ENCODE results near the gene EIF5A. TPM values are rescaled to one million over a fixed set of nuclear protein-coding genes. Genes with fewer than 3 reads are reported as not detected.
A peak's percentile ranks its signal among the peaks of the same experiment; 100 is the strongest.

EIF5A gene
- total RNA-seq, 2 experiments from 2014 or later, result 575 to 853 TPM

DNA sequence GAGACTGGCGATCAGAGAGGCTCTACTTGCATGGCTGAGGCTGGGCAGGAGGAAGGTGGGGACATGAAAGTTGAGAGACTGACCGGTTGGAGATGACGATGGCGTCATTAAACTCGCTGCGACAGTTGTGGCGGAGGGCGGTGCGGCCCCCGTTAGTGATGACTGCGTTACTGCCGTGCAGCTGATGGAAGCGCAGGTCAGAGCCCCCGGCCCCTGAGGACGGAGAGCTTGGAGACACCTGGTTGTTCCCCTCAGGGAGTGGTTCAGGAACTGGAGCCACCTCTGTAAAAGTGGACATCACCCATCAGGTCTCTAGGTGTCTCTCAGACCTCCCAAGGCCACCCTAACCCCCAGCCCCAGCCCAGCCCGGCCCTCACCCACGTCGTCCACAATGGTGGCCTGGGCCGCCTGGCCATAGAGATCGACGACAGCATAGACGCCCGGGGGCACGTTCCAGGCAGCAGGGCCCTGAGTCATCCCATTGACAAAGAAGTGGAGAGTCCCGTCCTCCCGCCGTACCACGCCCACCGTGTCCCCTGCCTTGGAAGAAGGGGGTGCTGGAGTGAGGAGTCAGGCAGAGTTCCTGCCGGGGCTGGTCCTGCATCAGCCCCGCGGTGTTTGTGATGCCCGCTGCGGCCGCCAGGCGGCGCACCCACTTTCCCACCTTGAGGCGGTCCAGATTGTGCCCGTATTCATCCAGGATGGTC is 16.5 kb downstream of the EIF5A start:
- CTCF ChIA-PET, result interaction anchor here (0.9 to 2.3 kb wide), 13 partner anchors 9 to 103 kb away, joined by 3 to 25 read pairs (median 4); partner anchors contain the start of genes ACAP1, GABARAP and GPS2
- H3K36me3 Mint-ChIP-seq, result peaks cover 25% of the 10 kb centered on the region
- peaks cover 20% of the 10 kb centered on the region for H3K4me1 Mint-ChIP-seq
- no peaks in the 10 kb centered on the region for H3K27me3 Mint-ChIP-seq
- peak; percentile 54 for ATAC-seq
- no peaks in the 10 kb centered on the region for H3K9me3 Mint-ChIP-seq (ENCODE audit: low read depth)
- no peak overlapping the region for H3K27ac Mint-ChIP-seq
- no peak overlapping the region for H3K4me3 Mint-ChIP-seq
- DNase-seq, result peak; percentile 72

DNA sequence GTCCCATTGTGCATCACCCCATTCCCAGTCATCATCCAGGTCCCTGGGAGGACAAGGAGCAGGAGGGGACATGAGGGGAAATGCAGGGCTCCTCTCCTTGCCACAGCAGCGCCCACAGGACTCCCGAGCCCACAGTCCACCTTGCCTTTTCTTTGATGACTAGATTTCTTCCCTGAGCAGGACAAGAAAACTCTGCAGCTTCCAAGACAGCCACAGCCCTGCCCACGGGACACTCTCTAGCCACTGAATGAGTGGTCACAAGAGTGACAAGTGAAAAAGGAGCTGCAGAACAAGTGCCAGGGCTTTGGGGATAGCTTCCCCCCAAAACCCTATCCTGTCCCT is 17.0 kb downstream of the EIF5A start:
- ATAC-seq (no peak), DNase-seq (no peak)
- Mint-ChIP-seq H3K27ac (no peak overlapping the region), H3K9me3 (ENCODE audit: low read depth) (no peaks in the 10 kb centered on the region), H3K4me3 (no peak overlapping the region), H3K4me1 (peaks cover 20% of the 10 kb centered on the region), H3K36me3 (peaks cover 25% of the 10 kb centered on the region), H3K27me3 (no peaks in the 10 kb centered on the region)
- CTCF ChIA-PET, result interaction anchor here (0.6 to 2.3 kb wide), 13 partner anchors 10 to 252 kb away, joined by 3 to 25 read pairs (median 3); partner anchors contain the start of genes ACAP1, GABARAP and GPS2

DNA sequence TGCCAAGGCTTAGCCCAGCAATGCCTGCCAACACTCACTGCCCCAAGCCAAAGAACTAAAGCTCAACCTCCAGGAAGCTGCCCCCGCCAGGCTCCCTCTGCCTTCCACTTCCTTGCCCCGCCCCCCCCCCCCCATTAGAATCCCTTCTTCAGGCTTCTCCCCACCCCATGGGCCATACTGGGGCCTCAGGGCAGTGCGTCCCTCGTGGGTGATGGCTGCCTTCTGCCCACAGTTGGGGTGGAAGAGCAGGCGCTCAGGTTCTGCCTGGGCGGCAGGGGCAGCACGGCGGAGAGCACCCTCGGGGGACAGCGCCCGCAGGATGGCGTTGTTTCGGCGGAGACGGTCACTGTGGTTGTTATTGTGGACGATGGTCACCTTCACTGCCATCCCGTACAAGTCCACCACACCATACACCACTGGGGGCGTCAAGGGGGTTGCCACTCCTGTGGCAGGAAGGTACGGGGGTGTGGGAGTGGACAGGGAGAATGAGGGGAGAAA is 17.7 kb downstream of the EIF5A start:
- ATAC-seq, result no peak
- H3K27me3 Mint-ChIP-seq, result no peaks in the 10 kb centered on the region
- CTCF ChIA-PET, result interaction anchor here (0.6 to 2.3 kb wide), 13 partner anchors 10 to 251 kb away, joined by 3 to 25 read pairs (median 3); partner anchors contain the start of genes ACAP1, GABARAP and GPS2

DNA sequence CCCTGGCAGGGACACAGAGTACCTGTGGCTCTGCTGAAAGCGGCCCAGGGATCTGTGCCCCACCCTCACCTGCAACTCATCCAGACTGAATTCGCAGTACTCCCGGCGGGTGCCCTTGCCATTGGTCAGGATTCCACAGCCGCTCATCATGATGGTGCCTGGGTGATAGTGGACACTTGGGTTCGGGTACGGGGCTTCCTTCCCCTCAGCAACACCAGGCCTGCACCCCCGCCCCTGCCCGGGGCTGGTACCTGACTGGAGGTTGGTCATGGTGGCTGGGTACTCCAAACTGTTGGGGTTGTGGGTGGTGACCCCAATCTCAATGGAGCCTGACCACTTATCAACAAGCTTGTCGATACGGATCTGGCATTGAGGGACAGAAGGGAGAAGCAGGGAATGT is 18.8 kb downstream of the EIF5A start:
- Mint-ChIP-seq H3K4me3 (no peak overlapping the region), H3K27ac (no peak overlapping the region), H3K27me3 (no peaks in the 10 kb centered on the region), H3K4me1 (peaks cover 25% of the 10 kb centered on the region), H3K9me3 (ENCODE audit: low read depth) (no peaks in the 10 kb centered on the region), H3K36me3 (peaks cover 22% of the 10 kb centered on the region)
- peak; percentile 38 for DNase-seq
- CTCF ChIA-PET, result interaction anchor here (0.7 to 2.6 kb wide), 3 partner anchors 8 to 24 kb away, joined by 3 to 10 read pairs (median 3); no protein-coding TSS in a partner anchor
- no peak for ATAC-seq

More for the DNA sequence above, 17.7 kb downstream of the EIF5A start:
- Mint-ChIP-seq H3K4me1 (peaks cover 22% of the 10 kb centered on the region), H3K36me3 (peaks cover 25% of the 10 kb centered on the region), H3K4me3 (no peak overlapping the region), H3K27ac (no peak overlapping the region), H3K9me3 (ENCODE audit: low read depth) (no peaks in the 10 kb centered on the region)
- DNase-seq, result no peak

DNA sequence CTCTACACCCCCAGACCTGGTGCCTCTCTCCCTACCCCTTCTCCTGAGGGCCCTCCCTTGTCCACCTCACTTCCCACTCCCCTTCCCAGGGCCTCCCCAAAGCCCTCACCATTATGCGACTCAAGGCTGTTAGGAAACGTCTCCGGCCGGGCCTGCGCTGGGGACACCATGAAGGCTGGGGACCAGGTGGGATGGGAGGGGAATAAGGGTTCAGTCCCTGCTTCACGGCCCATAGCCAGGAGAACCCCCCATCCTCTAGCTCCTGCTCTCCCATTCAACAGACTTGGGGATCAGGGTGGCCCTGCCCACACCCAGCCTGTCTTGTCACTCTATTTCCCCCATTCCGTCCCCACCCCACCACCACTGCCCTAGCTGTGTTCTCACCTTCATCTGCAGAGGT is 19.6 kb downstream of the EIF5A start:
- H3K4me3 Mint-ChIP-seq, result no peak overlapping the region
- H3K36me3 Mint-ChIP-seq, result peaks cover 14% of the 10 kb centered on the region
- ATAC-seq, result no peak
- H3K27me3 Mint-ChIP-seq, result no peaks in the 10 kb centered on the region
- DNase-seq, result peak; percentile 40
- CTCF ChIA-PET, result interaction anchor here (0.7 to 2.6 kb wide), 4 partner anchors 9 to 23 kb away, joined by 3 to 10 read pairs (median 4); no protein-coding TSS in a partner anchor
- H3K27ac Mint-ChIP-seq, result no peak overlapping the region
- H3K9me3 Mint-ChIP-seq (ENCODE audit: low read depth), result no peaks in the 10 kb centered on the region
- H3K4me1 Mint-ChIP-seq, result peaks cover 27% of the 10 kb centered on the region

DNA sequence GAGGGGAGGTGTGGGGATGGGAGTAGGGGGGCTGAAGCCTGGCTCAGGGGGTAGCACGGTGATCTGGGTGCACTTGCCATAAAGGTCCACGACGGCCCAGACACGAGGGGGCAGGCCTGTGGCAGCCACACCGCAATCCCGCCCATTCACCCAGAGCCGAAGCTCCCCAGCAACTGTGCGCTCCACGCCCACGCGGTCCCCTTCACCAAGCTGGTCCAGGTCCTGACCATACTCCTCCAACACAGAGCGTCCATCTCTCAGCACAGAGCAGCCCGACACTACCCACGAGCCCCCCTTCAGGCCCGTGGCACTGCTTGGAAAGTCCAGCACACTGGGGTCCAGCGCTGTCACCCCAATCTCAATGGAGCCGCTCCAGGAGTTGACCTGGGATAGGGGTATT is 20.1 kb downstream of the EIF5A start:
- no peaks in the 10 kb centered on the region for H3K27me3 Mint-ChIP-seq
- no peaks in the 10 kb centered on the region for H3K9me3 Mint-ChIP-seq (ENCODE audit: low read depth)
- no peak for ATAC-seq
- no peak overlapping the region for H3K27ac Mint-ChIP-seq
- H3K4me3 Mint-ChIP-seq, result no peak overlapping the region
- peak; percentile 39 for DNase-seq
- CTCF ChIA-PET, result interaction anchor here (0.7 to 2.6 kb wide), 3 partner anchors 9 to 22 kb away, joined by 3 to 10 read pairs (median 5); no protein-coding TSS in a partner anchor
- peaks cover 31% of the 10 kb centered on the region for H3K4me1 Mint-ChIP-seq
- peaks cover 10% of the 10 kb centered on the region for H3K36me3 Mint-ChIP-seq

DNA sequence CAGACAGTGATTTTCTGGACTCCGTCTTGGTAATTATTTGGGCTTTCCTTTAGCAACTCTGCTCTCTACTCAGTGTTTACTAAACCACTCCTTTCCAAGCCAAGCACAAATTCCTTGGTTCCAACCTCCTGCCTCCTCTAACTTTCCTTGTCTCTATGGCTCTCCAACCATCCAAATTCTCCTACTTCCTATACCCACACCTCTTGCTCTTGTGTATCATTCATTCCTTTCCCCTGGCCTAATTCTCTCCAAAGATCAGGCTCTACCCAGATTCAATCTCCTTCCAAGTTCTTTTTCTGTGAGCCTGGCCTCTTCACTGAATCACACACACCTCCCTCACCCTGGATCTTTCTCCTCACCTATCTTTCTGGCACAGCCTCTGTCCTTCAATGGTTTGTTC is 20.6 kb downstream of the EIF5A start:
- H3K4me3 Mint-ChIP-seq, result peak overlapping the region; percentile 96
- H3K9me3 Mint-ChIP-seq (ENCODE audit: low read depth), result no peaks in the 10 kb centered on the region
- H3K27me3 Mint-ChIP-seq, result no peaks in the 10 kb centered on the region
- DNase-seq (no peak), ATAC-seq (no peak)
- peaks cover 35% of the 10 kb centered on the region for H3K4me1 Mint-ChIP-seq
- H3K36me3 Mint-ChIP-seq, result peaks cover 5% of the 10 kb centered on the region
- CTCF ChIA-PET, result interaction anchor here (1.0 to 2.6 kb wide), 4 partner anchors 9 to 109 kb away, joined by 3 to 10 read pairs (median 6); partner anchors contain the start of gene ACAP1
- H3K27ac Mint-ChIP-seq, result peak overlapping the region; percentile 52

DNA sequence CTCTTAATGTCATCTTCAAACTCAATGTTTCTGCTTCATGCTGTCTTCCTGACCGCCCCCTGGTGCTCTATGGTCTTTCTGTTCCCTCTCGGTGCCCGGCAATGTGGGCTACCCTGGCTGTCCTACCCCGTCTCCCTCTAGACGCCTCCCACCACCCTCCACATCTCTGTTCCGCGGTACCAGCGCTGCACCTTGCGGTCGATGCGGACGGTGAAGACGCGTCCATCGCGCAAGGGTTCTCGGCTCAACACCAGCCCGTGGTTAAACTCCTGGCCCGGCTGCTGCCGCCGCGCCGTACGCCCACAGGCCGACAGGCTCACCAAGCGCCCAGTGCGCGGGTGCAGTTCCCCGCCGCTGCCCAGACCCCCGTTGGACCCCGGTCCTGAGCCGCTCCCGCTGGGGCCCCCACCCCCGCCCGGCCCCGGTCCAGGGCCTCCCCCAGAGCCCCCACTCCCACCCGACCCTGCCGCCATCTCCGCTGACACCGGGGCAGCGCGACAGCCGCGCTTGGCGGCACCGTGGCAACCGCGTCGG is 21.5 kb downstream of the EIF5A start, which contains the start of gene NEURL4:
NEURL4 (minus strand) TSS at position 496 of the 534 bp plus-strand sequence; CDS start at position 473, 23 bp downstream.
- ATAC-seq (peak; percentile 9), DNase-seq (no peak)
- peak within 1 kb of the TSS; percentile 96 for H3K4me3 Mint-ChIP-seq
- peaks cover 38% of the 10 kb centered on the region for H3K4me1 Mint-ChIP-seq
- H3K9me3 Mint-ChIP-seq (ENCODE audit: low read depth), result no peaks in the 10 kb centered on the region
- CTCF ChIA-PET, result interaction anchor here (0.9 to 2.6 kb wide), 14 partner anchors 8 to 184 kb away, joined by 3 to 22 read pairs (median 6); partner anchors contain the start of genes ACAP1, GPS2 and TMEM95
- H3K36me3 Mint-ChIP-seq, result peaks cover 3% of the 10 kb centered on the region
- peak within 1 kb of the TSS; percentile 97 for H3K27ac Mint-ChIP-seq
- no peaks in the 10 kb centered on the region for H3K27me3 Mint-ChIP-seq

DNA sequence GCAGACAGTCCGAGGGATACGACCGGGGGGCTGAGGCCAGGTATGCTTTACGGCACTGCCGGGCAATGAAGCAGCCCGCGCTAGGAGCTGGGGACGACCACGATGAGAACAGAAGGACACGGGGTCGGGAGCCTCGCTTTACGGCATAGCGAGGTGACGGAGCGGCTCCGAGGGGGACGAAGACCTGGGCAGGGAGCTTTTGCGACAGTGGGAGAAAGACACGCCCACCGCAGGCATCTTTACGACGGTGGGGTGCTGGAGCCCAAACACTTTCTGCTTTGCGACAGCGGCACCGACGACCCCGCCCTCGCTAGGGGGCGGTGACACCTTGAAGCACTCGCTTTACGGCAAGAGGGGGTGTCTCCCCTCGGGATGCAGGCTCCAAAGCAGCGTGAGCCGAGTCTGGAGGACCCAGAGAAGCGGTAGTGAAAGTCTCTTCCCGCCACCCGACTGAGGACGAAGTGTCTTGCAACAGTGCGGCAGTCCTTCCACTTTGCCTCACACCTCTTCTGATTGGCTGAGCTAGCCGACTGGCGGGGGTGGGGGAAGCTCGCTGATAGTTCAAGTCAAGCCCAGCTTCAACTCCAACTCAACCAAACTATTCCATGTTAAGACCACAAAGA is 22.1 kb downstream of the EIF5A start:
- ATAC-seq, result peak; percentile 64
- no peaks in the 10 kb centered on the region for H3K27me3 Mint-ChIP-seq
- DNase-seq, result peak; percentile 99
- peak overlapping the region; percentile 96 for H3K4me3 Mint-ChIP-seq
- H3K9me3 Mint-ChIP-seq (ENCODE audit: low read depth), result no peaks in the 10 kb centered on the region
- CTCF ChIA-PET, result interaction anchor here (0.9 to 2.5 kb wide), 19 partner anchors 9 to 285 kb away, joined by 3 to 22 read pairs (median 5); partner anchors contain the start of genes FXR2, GABARAP, GPS2 and TMEM256
- peaks cover 3% of the 10 kb centered on the region for H3K36me3 Mint-ChIP-seq
- H3K4me1 Mint-ChIP-seq, result peaks cover 33% of the 10 kb centered on the region
- H3K27ac Mint-ChIP-seq, result peak overlapping the region; percentile 97

DNA sequence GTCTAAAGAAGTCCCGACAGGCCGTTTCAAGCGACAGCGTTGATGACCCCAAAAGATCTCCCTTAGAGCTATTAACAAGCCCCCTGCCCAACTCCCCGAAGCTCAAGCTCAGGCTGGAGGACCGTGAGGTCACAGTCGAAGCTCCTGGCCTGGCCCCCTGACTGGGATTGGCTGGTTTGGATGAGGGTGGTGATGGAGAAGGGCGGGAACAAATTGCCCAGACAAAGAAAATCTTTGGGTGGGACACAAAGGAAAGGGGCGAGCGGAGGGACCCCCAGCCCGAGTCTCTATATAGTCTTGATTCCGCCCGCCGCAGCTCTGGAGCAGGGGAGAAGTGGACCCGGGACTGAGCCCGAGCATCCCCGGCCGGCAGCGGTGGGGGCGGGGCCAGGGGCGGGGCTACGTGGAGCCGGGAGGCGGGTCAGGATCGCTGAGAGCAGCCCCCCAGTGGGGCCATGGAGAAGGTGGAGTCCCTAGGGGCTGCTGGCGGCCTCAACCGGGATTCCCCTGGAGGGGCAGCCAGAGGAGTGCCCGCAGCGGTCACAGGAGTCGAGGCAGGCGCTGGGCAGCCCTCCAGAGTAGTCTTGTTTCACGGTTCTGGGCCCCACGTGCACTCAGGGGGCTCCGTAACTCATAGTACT is 22.7 kb downstream of the EIF5A start:
- DNase-seq (peak; percentile 90), ATAC-seq (peak; percentile 80)
- Mint-ChIP-seq H3K27me3 (no peaks in the 10 kb centered on the region), H3K4me3 (peak overlapping the region; percentile 96), H3K27ac (peak overlapping the region; percentile 97), H3K4me1 (peaks cover 33% of the 10 kb centered on the region), H3K9me3 (ENCODE audit: low read depth) (no peaks in the 10 kb centered on the region), H3K36me3 (peaks cover 2% of the 10 kb centered on the region)
- CTCF ChIA-PET, result interaction anchor here (0.9 to 2.5 kb wide), 18 partner anchors 10 to 285 kb away, joined by 3 to 22 read pairs (median 4); partner anchors contain the start of genes FXR2, GABARAP, TMEM256 and TMEM95

DNA sequence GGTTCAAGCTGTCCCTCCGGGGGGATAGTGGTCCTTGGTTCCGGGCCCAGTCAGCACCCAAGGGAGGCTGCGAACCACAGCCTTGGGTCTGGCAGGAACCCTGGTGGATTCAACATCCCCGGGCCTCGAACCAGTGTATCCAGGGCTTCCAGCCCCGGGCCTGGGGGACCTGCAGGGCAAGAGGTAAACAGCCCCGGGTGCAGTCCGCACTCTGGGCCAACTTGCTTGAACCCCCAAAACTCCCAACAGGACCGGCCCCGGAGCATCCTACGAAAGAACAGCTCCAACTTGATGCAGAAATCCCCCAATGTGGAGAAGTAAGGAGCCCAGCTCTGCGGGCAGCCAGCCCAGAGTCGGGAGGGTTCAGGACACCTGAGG is 23.2 kb downstream of the EIF5A start:
- Mint-ChIP-seq H3K27me3 (no peaks in the 10 kb centered on the region), H3K9me3 (ENCODE audit: low read depth) (no peaks in the 10 kb centered on the region), H3K36me3 (peaks cover 2% of the 10 kb centered on the region), H3K4me3 (peak overlapping the region; percentile 96), H3K4me1 (peaks cover 38% of the 10 kb centered on the region), H3K27ac (peak overlapping the region; percentile 97)
- ATAC-seq (no peak), DNase-seq (no peak)
- CTCF ChIA-PET, result interaction anchor here (1.3 to 2.5 kb wide), 6 partner anchors 10 to 73 kb away, joined by 6 to 22 read pairs (median 10); partner anchors contain the start of genes TMEM256 and TMEM95

DNA sequence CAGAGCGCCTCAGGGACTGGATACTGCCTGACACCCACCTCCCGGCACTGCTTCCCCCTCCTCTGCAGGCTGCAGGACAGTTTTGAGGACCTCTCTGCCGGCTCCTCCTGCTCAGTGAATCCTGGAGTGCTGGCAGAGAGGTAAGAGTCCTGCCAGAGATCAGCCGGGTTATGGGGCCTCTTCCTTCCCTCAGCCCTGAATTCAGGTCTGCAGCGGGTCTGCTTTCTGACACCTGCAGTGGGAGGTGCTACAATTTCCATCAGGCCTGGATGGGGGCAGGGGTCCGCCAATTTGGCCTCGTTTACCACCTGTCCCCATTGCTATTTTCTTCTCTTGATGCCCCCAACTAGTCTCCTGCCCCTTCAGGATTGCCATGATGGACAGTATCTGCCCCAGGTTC is 24.7 kb downstream of the EIF5A start:
- DNase-seq (no peak), ATAC-seq (no peak)
- H3K4me3 Mint-ChIP-seq, result peak overlapping the region; percentile 54
- no peaks in the 10 kb centered on the region for H3K9me3 Mint-ChIP-seq (ENCODE audit: low read depth)
- peak overlapping the region; percentile 77 for H3K27ac Mint-ChIP-seq
- H3K27me3 Mint-ChIP-seq, result no peaks in the 10 kb centered on the region
- H3K4me1 Mint-ChIP-seq, result peaks cover 45% of the 10 kb centered on the region
- peaks cover 3% of the 10 kb centered on the region for H3K36me3 Mint-ChIP-seq
- CTCF ChIA-PET, result interaction anchor here (0.6 kb wide), 1 partner anchor 104 kb away, joined by 3 read pairs; no protein-coding TSS in a partner anchor
